ENCODE results near the gene CCL25.

DNA sequence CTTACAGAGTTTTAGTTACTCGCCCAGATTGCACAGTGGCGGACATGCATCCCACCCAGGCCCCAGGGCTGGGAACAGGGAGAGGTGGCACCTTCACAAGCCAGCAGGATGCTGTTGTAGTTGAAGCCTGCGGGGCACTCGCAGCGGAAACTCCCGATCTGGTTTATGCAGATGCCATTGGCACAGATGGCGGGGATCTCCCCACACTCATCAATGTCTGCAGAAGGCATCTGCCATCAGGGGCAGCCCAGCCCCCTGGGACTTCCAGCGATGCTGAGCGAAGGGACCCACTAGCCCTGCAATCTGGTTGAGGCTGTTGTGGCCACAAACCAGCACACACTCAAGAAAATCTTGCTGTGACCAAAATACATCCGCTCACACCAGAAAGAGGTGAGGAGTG, 44.6 kb downstream of the CCL25 start:
- TF ChIP-seq, protein P1, sequence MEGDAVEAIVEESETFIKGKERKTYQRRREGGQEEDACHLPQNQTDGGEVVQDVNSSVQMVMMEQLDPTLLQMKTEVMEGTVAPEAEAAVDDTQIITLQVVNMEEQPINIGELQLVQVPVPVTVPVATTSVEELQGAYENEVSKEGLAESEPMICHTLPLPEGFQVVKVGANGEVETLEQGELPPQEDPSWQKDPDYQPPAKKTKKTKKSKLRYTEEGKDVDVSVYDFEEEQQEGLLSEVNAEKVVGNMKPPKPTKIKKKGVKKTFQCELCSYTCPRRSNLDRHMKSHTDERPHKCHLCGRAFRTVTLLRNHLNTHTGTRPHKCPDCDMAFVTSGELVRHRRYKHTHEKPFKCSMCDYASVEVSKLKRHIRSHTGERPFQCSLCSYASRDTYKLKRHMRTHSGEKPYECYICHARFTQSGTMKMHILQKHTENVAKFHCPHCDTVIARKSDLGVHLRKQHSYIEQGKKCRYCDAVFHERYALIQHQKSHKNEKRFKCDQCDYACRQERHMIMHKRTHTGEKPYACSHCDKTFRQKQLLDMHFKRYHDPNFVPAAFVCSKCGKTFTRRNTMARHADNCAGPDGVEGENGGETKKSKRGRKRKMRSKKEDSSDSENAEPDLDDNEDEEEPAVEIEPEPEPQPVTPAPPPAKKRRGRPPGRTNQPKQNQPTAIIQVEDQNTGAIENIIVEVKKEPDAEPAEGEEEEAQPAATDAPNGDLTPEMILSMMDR (IDR thresholded peaks at IDR 0.05), result no peak
- TF ChIP-seq EZH2phosphoT487 (IDR thresholded peaks at IDR 0.05) (no peak), EZH2 (IDR thresholded peaks at IDR 0.05) (no peak)
